ENCODE data around the gene C2CD4B. TPM values are rescaled to one million over a fixed set of nuclear protein-coding genes. Genes with fewer than 3 reads are reported as not detected.

C2CD4B gene
- total RNA-seq, 1 donor from 2014 or later: 2.8 TPM

- no peak for DNase-seq (ENCODE audit: low spot score)
Observed at GRCh38 chr15:62147551-62147950, 17.5 kb downstream of the C2CD4B start.

GRCh38 chr15:62147149-62147548 lies 17.9 kb downstream of the C2CD4B start:
- no peak for DNase-seq (ENCODE audit: low spot score)

GRCh38 chr15:62145015-62145735 lies 19.9 kb downstream of the C2CD4B start:
- no peak for DNase-seq (ENCODE audit: low spot score)

GRCh38 chr15:62142736-62143135 lies 22.3 kb downstream of the C2CD4B start:
- DNase-seq (ENCODE audit: low spot score): no peak

- no peak for DNase-seq (ENCODE audit: low spot score)
Observed at GRCh38 chr15:62141643-62142588, 23.2 kb downstream of the C2CD4B start.

GRCh38 chr15:62141200-62141599 lies 23.9 kb downstream of the C2CD4B start:
- DNase-seq (ENCODE audit: low spot score): no peak

GRCh38 chr15:62138124-62138523 lies 27.0 kb downstream of the C2CD4B start:
- no peak for DNase-seq (ENCODE audit: low spot score)

- no peak for DNase-seq (ENCODE audit: low spot score)
Observed at GRCh38 chr15:62136911-62137865, 27.9 kb downstream of the C2CD4B start.

GRCh38 chr15:62135532-62136134 lies 29.5 kb downstream of the C2CD4B start:
- no peak for DNase-seq (ENCODE audit: low spot score)

GRCh38 chr15:62133141-62133540 lies 31.9 kb downstream of the C2CD4B start:
- no peak for DNase-seq (ENCODE audit: low spot score)

- no peak for DNase-seq (ENCODE audit: low spot score)
Observed at GRCh38 chr15:62128916-62129315, 36.2 kb downstream of the C2CD4B start.

- DNase-seq (ENCODE audit: low spot score): no peak
Observed at GRCh38 chr15:62126364-62126763, 38.7 kb downstream of the C2CD4B start.

- DNase-seq (ENCODE audit: low spot score): no peak
Observed at GRCh38 chr15:62125773-62126172, 39.3 kb downstream of the C2CD4B start.

GRCh38 chr15:62124973-62125303 lies 40.1 kb downstream of the C2CD4B start:
- DNase-seq (ENCODE audit: low spot score): no peak

- DNase-seq (ENCODE audit: low spot score): no peak
Observed at GRCh38 chr15:62124176-62124972, 40.7 kb downstream of the C2CD4B start.

- DNase-seq (ENCODE audit: low spot score): no peak
Observed at GRCh38 chr15:62122249-62122648, 42.8 kb downstream of the C2CD4B start.

GRCh38 chr15:62121273-62122015 lies 43.6 kb downstream of the C2CD4B start:
- no peak for DNase-seq (ENCODE audit: low spot score)

- DNase-seq (ENCODE audit: low spot score): no peak
Observed at GRCh38 chr15:62120776-62121175, 44.3 kb downstream of the C2CD4B start.

GRCh38 chr15:62119874-62120273 lies 45.2 kb downstream of the C2CD4B start:
- DNase-seq (ENCODE audit: low spot score): no peak

Measured in ureter (tissue), 1 donor.